RWPE1 (cell line): ENCODE results near the gene PGAP3.

Source experiments
- CTCF ChIA-PET: fragments of 350-600 bp; sonication (Branson Sonifier 250); formaldehyde crosslinking; extraction: SDS; loops from one replicate; lab custom pipeline; 2021; lab: Yijun Ruan, JAX
- POLR2A ChIA-PET: fragments of 400-600 bp; formaldehyde crosslinking; extraction: SDS; loops from one replicate; lab custom pipeline; 2020; ENCODE audit warnings: antibody characterized with exemption; ENCODE audit not compliant: low non-redundant PET; lab: Yijun Ruan, JAX
- DNase-seq: peaks from one replicate; pipeline ENCODE4 v3.0.0; 2012; ENCODE audit warnings: low spot score
- H3K27ac ChIP-seq: fragments of 450-650 bp; 2 replicates; pipeline ENCODE4 v1.5.1; 2017
- CTCF ChIP-seq: fragments of 450-650 bp; conservative IDR thresholded peaks from 2 replicates; pipeline ENCODE4 v1.5.1; 2017; ENCODE audit warnings: low read depth, mild to moderate bottlenecking

Gene PGAP3

GRCh38 chr17:39709319-39709997 is 21.6 kb upstream of the PGAP3 start:
- CTCF ChIA-PET = no interaction called here
- no peak for DNase-seq
- POLR2A ChIA-PET = interaction anchor here (0.6 kb wide), 1 partner anchor 154 kb away, joined by 3 read pairs; no protein-coding TSS in a partner anchor
- H3K27ac ChIP-seq = 0 out of 2 replicates have a peak overlapping the region, but pooled peaks have one; percentile 5
- no peak for TF ChIP-seq CTCF

GRCh38 chr17:39706921-39707337 is 19.1 kb upstream of the PGAP3 start:
- POLR2A ChIA-PET = no interaction called here
- no peak for TF ChIP-seq CTCF
- DNase-seq = no peak
- CTCF ChIA-PET = interaction anchor here (1.0 to 2.3 kb wide), 3 partner anchors 23 to 274 kb away, joined by 3 to 11 read pairs (median 7); partner anchors contain the start of genes MIEN1 and PSMD3
- H3K27ac ChIP-seq = peak overlapping the region; percentile 60

GRCh38 chr17:39706383-39706782 is 18.5 kb upstream of the PGAP3 start:
- peak overlapping the region; percentile 60 for H3K27ac ChIP-seq
- DNase-seq = no peak
- no peak for TF ChIP-seq CTCF
- POLR2A ChIA-PET = no interaction called here
- CTCF ChIA-PET = interaction anchor here (0.6 to 2.3 kb wide), 6 partner anchors 9 to 329 kb away, joined by 3 to 11 read pairs (median 3); partner anchors contain the start of genes MIEN1 and PSMD3

- peak; percentile 85 for DNase-seq
- ChIA-PET POLR2A (interaction anchor here (0.5 kb wide), 1 partner anchor 60 kb away, joined by 4 read pairs; no protein-coding TSS in a partner anchor), CTCF (interaction anchor here (0.6 to 2.3 kb wide), 8 partner anchors 10 to 329 kb away, joined by 3 to 11 read pairs (median 3); partner anchors contain the start of genes MIEN1 and PSMD3)
- no peak for TF ChIP-seq CTCF
- peak overlapping the region; percentile 60 for H3K27ac ChIP-seq
These were observed 18.0 kb upstream of the PGAP3 start for GRCh38 chr17:39705786-39706348.

GRCh38 chr17:39704821-39705551 is 17.1 kb upstream of the PGAP3 start:
- ChIA-PET CTCF (interaction anchor here (0.6 to 2.3 kb wide), 5 partner anchors 11 to 543 kb away, joined by 3 to 11 read pairs (median 3); partner anchors contain the start of gene MIEN1), POLR2A (interaction anchor here (0.6 kb wide), 1 partner anchor 16 kb away, joined by 3 read pairs; no protein-coding TSS in a partner anchor)
- DNase-seq = no peak
- H3K27ac ChIP-seq = peak overlapping the region; percentile 60
- no peak for TF ChIP-seq CTCF

GRCh38 chr17:39703913-39704312 is 16.1 kb upstream of the PGAP3 start:
- H3K27ac ChIP-seq = peak overlapping the region; percentile 60; the same call in 1 of the 2 replicates
- ChIA-PET CTCF (interaction anchor here (0.6 to 0.8 kb wide), 2 partner anchors 27 to 250 kb away, joined by 5 to 14 read pairs; partner anchors contain the start of gene MIEN1), POLR2A (no interaction called here)
- no peak for TF ChIP-seq CTCF
- no peak for DNase-seq
